IMR-90 (cell line): Measurements from ENCODE around the gene BCL2. TPM values are rescaled to one million over a fixed set of nuclear protein-coding genes. Genes with fewer than 3 reads are reported as not detected.

Source experiments
- ATAC-seq: fragments of 200-7000 bp; cut with Tn5 transposase; 2 replicates; pipeline ENCODE4 v1.9.1; 2020; ENCODE audit warnings: low read depth, mild to moderate bottlenecking, moderate library complexity
- BruUV-seq: library from RNA; stranded (reverse); fragments of 400-500 nt; replicated peaks from 2 replicates; lab custom pipeline; 2021; lab: Mats Ljungman, UMichigan
- CTCF ChIA-PET: fragments of 300-600 bp; formaldehyde crosslinking; extraction: SDS; loops from one replicate; lab custom pipeline; 2021; ENCODE audit warnings: antibody characterized with exemption; lab: Yijun Ruan, JAX
- POLR2A ChIA-PET: fragments of 300-600 bp; sonication (Branson Sonifier 250); formaldehyde crosslinking; loops from one replicate; lab custom pipeline; 2022; ENCODE audit warnings: antibody characterized with exemption; ENCODE audit not compliant: unreplicated experiment; lab: Charles Lee
- DNase-seq: peaks from one replicate; pipeline ENCODE4 v3.0.0; 2013
- H2AFZ ChIP-seq: replicated peaks from 2 replicates; pipeline ENCODE3; 2013; ENCODE audit warnings: low read length, mild to moderate bottlenecking; ENCODE audit not compliant: poor library complexity
- H2AK5ac ChIP-seq: 2 replicates; pipeline ENCODE4 v1.6.1; 2013; ENCODE audit warnings: low read depth, low read length, inconsistent platforms
- H2AK9ac ChIP-seq: replicated peaks from 2 replicates; pipeline ENCODE3; 2013; ENCODE audit warnings: mild to moderate bottlenecking, low read depth, low read length, moderate library complexity; ENCODE audit not compliant: poor library complexity
- H2BK120ac ChIP-seq: 2 replicates; pipeline ENCODE4 v1.6.1; 2013; ENCODE audit warnings: low read depth, low read length, inconsistent platforms
- H2BK15ac ChIP-seq: 3 replicates; pipeline ENCODE4 v1.6.1; 2013; ENCODE audit warnings: low read depth, low read length, inconsistent platforms
- H2BK20ac ChIP-seq: 2 replicates; pipeline ENCODE4 v1.6.1; 2013; ENCODE audit warnings: low read depth, mild to moderate bottlenecking, inconsistent platforms, low read length, moderate library complexity
- H2BK5ac ChIP-seq: 2 replicates; pipeline ENCODE4 v1.6.1; 2013; ENCODE audit warnings: mild to moderate bottlenecking, low read depth, low read length, inconsistent platforms; ENCODE audit not compliant: poor library complexity, severe bottlenecking
- H3K14ac ChIP-seq: replicated peaks from 2 replicates; pipeline ENCODE4 v1.6.1; 2013; ENCODE audit warnings: low read depth, low read length, inconsistent platforms
- H3K18ac ChIP-seq: 2 replicates; pipeline ENCODE4 v1.6.1; 2013; ENCODE audit warnings: low read depth, low read length, control low read depth
- H3K23ac ChIP-seq: 2 replicates; pipeline ENCODE4 v1.6.1; 2013; ENCODE audit warnings: low read depth, low read length, inconsistent platforms
- H3K27ac ChIP-seq: 2 replicates; pipeline ENCODE4 v1.5.1; 2013; ENCODE audit warnings: mild to moderate bottlenecking, control low read depth, low read length; ENCODE audit not compliant: insufficient read depth
- H3K27me3 ChIP-seq: 2 replicates; pipeline ENCODE4 v1.6.1; 2013; ENCODE audit warnings: low read length; ENCODE audit not compliant: control insufficient read depth, insufficient read depth
- H3K36me3 ChIP-seq: 2 replicates; pipeline ENCODE4 v1.6.1; 2013; ENCODE audit warnings: low read length, mixed read lengths; ENCODE audit not compliant: control insufficient read depth, insufficient read depth
- H3K4ac ChIP-seq: 2 replicates; pipeline ENCODE4 v1.6.1; 2013; ENCODE audit warnings: low read depth, low read length, inconsistent platforms
- H3K4me1 ChIP-seq: 2 replicates; pipeline ENCODE4 v1.6.1; 2013; ENCODE audit warnings: low read length, mixed read lengths; ENCODE audit not compliant: control insufficient read depth, insufficient read depth
- H3K4me2 ChIP-seq: 2 replicates; pipeline ENCODE4 v1.6.1; 2013; ENCODE audit warnings: low read depth, mild to moderate bottlenecking, control low read depth, low read length, moderate library complexity
- H3K4me3 ChIP-seq: 2 replicates; pipeline ENCODE4 v1.5.1; 2013; ENCODE audit warnings: low read depth, mild to moderate bottlenecking, control low read depth, low read length, moderate library complexity; ENCODE audit not compliant: insufficient read depth
- H3K56ac ChIP-seq: 2 replicates; pipeline ENCODE4 v1.6.1; 2013; ENCODE audit warnings: low read length, inconsistent platforms; ENCODE audit not compliant: insufficient read depth; ENCODE audit errors: extremely low read depth
- H3K79me1 ChIP-seq, 2 experiments: 2 replicates each; pipeline ENCODE4 v1.6.1; 2013; ENCODE audit warnings: low read length in 2 of 2, inconsistent platforms in 1 of 2, low read depth in 1 of 2
- H3K9ac ChIP-seq: 2 replicates; pipeline ENCODE4 v1.6.1; 2013; ENCODE audit warnings: low read depth, low read length, control low read depth
- H3K9me1 ChIP-seq: 2 replicates; pipeline ENCODE4 v1.6.1; 2013; ENCODE audit warnings: low read length, inconsistent platforms; ENCODE audit not compliant: insufficient read depth
- H3K9me3 ChIP-seq: 2 replicates; pipeline ENCODE4 v1.6.1; 2013; ENCODE audit warnings: low read length; ENCODE audit not compliant: control insufficient read depth, insufficient read depth
- H4K20me1 ChIP-seq: 2 replicates; pipeline ENCODE4 v1.6.1; 2013; ENCODE audit warnings: low read length, inconsistent platforms; ENCODE audit not compliant: insufficient read depth
- H4K5ac ChIP-seq: 2 replicates; pipeline ENCODE4 v1.6.1; 2013; ENCODE audit warnings: mild to moderate bottlenecking, low read depth, low read length, control low read depth
- H4K8ac ChIP-seq, 2 experiments: 2 replicates each; pipeline ENCODE4 v1.6.1; 2013; ENCODE audit warnings: low read depth in 2 of 2, low read length in 2 of 2, control low read depth in 1 of 2, inconsistent platforms in 1 of 2
- H4K91ac ChIP-seq: 2 replicates; pipeline ENCODE4 v1.6.1; 2013; ENCODE audit warnings: low read depth, low read length, inconsistent platforms; ENCODE audit not compliant: insufficient read depth
- POLR2A ChIP-seq: IDR thresholded peaks from 2 replicates; pipeline ENCODE4 v1.6.1; 2012; ENCODE audit warnings: mild to moderate bottlenecking, low read depth, low read length
- WGBS, 2 experiments: methylation state at CpG; one replicate each; pipeline versions ENCODE4 v1.1.5 to v1.1.7; 2013; ENCODE audit warnings: missing lambda C conversion rate in 2 of 2; ENCODE audit not compliant: insufficient read length in 1 of 2; ENCODE audit errors: extremely low coverage in 2 of 2; 5-methylcytosine and 5-hydroxymethylcytosine counted together
- dilution Hi-C: fragments of 300-500 bp; cut with HindIII; formaldehyde crosslinking; loops from one replicate; pipeline ENCODE4 v1.14.3; 2018; ENCODE audit warnings: low sequenced_read_pairs; ENCODE audit not compliant: unreplicated experiment
- in situ Hi-C: fragments of 300-500 bp; cut with MboI; formaldehyde crosslinking; loops from 3 replicates; pipeline ENCODE4 v1.14.3; 2019; ENCODE audit warnings: low sequenced_read_pairs, inconsistent platforms, mixed read lengths
- intact Hi-C: fragments of 100-400 bp; cut with micrococcal nuclease; formaldehyde crosslinking; loops from 2 replicates; pipeline ENCODE4 v1.10.0; 2022
- polyA plus RNA-seq, 3 experiments: library from polyadenylated mRNA; depleted of rRNA; stranded (reverse); fragments of >200 nt; gene quantifications; 2 replicates each; pipeline ENCODE4 v1.2.3, GENCODE V29; 2012; ENCODE audit warnings: low replicate concordance in 1 of 3
- total RNA-seq: library from RNA; depleted of rRNA; stranded (reverse); fragments of >200 nt; gene quantifications from 2 replicates; pipeline ENCODE4 v1.2.3, GENCODE V29; 2012
- TF ChIP-seq, protein P1 (sequence below): fragments of 150-350 bp; IDR thresholded peaks from 2 replicates; pipeline ENCODE4 v1.6.1; 2017; ENCODE audit warnings: mild to moderate bottlenecking, antibody characterized with exemption, low read length, low read depth

The BCL2 gene
- total and polyA plus RNA-seq, 2 of the 4 experiments (the other 2 are of a cell fraction), result 0.24 to 0.54 TPM

- Histone ChIP-seq H3K14ac (no peak overlapping the region), H3K4me3 (no peak overlapping the region), H3K4me2 (no peak overlapping the region), H3K9me3 (no peaks in the 10 kb centered on the region), H4K91ac (no peak overlapping the region), H2BK120ac (no peak overlapping the region), H3K4me1 (no peaks in the 10 kb centered on the region), H3K18ac (no peak overlapping the region), H3K56ac (no peak overlapping the region), H2AFZ (no peak overlapping the region), H2AK9ac (no peak overlapping the region), H3K23ac (no peak overlapping the region), H4K20me1 (no peaks in the 10 kb centered on the region), H2BK5ac (no peak overlapping the region), H3K9ac (no peak overlapping the region), H3K27ac (no peak overlapping the region), H2BK20ac (no peak overlapping the region), H2AK5ac (no peak overlapping the region), H3K36me3 (no peaks in the 10 kb centered on the region), H3K27me3 (peaks cover 21% of the 10 kb centered on the region), H3K79me1 (no peaks in the 10 kb centered on the region), H3K9me1 (no peaks in the 10 kb centered on the region), H2BK15ac (no peak overlapping the region), H4K8ac (no peak overlapping the region), H4K5ac (no peak overlapping the region), H3K4ac (no peak overlapping the region)
- dilution Hi-C loops (no loop called here), intact Hi-C loops (no loop called here), in situ Hi-C loops (no loop called here)
- WGBS, 2 experiments, result 80% methylated on average over 1 of the region's 5 CpGs; no CpG with 5 or more reads in 1 of the 2 experiments
- BruUV-seq, result no TSS peak
- POLR2A ChIA-PET, result no interaction called here
- TF ChIP-seq, protein P1, sequence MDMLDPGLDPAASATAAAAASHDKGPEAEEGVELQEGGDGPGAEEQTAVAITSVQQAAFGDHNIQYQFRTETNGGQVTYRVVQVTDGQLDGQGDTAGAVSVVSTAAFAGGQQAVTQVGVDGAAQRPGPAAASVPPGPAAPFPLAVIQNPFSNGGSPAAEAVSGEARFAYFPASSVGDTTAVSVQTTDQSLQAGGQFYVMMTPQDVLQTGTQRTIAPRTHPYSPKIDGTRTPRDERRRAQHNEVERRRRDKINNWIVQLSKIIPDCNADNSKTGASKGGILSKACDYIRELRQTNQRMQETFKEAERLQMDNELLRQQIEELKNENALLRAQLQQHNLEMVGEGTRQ, result no peak
- TF ChIP-seq POLR2A, result no peak
- CTCF ChIA-PET, result no interaction called here
- no peak for DNase-seq
- no peak for ATAC-seq
Observed at GRCh38 chr18:63112706-63113105, 206.9 kb downstream of the BCL2 start.
